HEK293 (cell line): ENCODE measurements around the gene TRIM5.

Experiments used
- CTCF ChIA-PET: fragments of 350-600 bp; formaldehyde crosslinking; extraction: SDS; loops from one replicate; lab custom pipeline; 2021; ENCODE audit warnings: antibody characterized with exemption; lab: Yijun Ruan, JAX
- POLR2A ChIA-PET: fragments of 300-600 bp; formaldehyde crosslinking; extraction: SDS; loops from one replicate; lab custom pipeline; 2020; ENCODE audit warnings: antibody characterized with exemption, inconsistent platforms; lab: Yijun Ruan, JAX
- H3K27ac ChIP-seq: fragments of 200-500 bp; sonication (Bioruptor generic); 2 replicates; pipeline ENCODE4 v1.5.1; 2014; ENCODE audit warnings: low read depth, low read length, control low read depth, inconsistent platforms; ENCODE audit errors: extremely low read depth
- H3K36me3 ChIP-seq, 2 experiments: fragments of 200-500 bp in 1 of 2; sonication (Bioruptor generic) in 1 of 2; 1 replicate in 1 of 2; 2 replicates in 1 of 2; pipeline ENCODE4 v1.5.1; 2014 to 2017; ENCODE audit warnings: inconsistent platforms in 2 of 2, low read length in 2 of 2; ENCODE audit not compliant: control insufficient read depth in 2 of 2, insufficient read depth in 1 of 2
- H3K4me1 ChIP-seq: fragments of 200-500 bp; sonication (Bioruptor generic); 2 replicates; pipeline ENCODE4 v1.5.1; 2014; ENCODE audit warnings: mild to moderate bottlenecking, low read length, inconsistent platforms; ENCODE audit not compliant: control insufficient read depth, insufficient read depth
- H3K4me3 ChIP-seq: 2 replicates; pipeline ENCODE4 v1.5.1; 2011; ENCODE audit warnings: low read depth, mild to moderate bottlenecking, control low read depth, low read length, moderate library complexity
- H3K9me3 ChIP-seq: fragments of 200-500 bp; sonication (Bioruptor generic); 2 replicates; pipeline ENCODE4 v1.5.1; 2014; ENCODE audit warnings: low read depth, low read length, inconsistent platforms; ENCODE audit not compliant: control insufficient read depth, insufficient read depth
- GFI1B ChIP-seq: fragments of 450-650 bp; formaldehyde crosslinking; IDR thresholded peaks from 2 replicates; pipeline ENCODE4 v1.5.1; 2016; ENCODE audit warnings: missing biosample characterization, missing genetic modification characterization
- GLIS2 ChIP-seq: fragments of 450-650 bp; formaldehyde crosslinking; IDR thresholded peaks from 2 replicates; pipeline ENCODE4 v1.5.1; 2016; ENCODE audit warnings: missing biosample characterization, missing genetic modification characterization
- IKZF3 ChIP-seq: fragments of 450-650 bp; IDR thresholded peaks from 2 replicates; pipeline ENCODE4 v1.5.0; 2018; ENCODE audit warnings: missing biosample characterization, mild to moderate bottlenecking, missing genetic modification characterization, moderate library complexity
- MYNN ChIP-seq: fragments of 450-650 bp; formaldehyde crosslinking; IDR thresholded peaks from 2 replicates; pipeline ENCODE4 v1.5.1; 2016; ENCODE audit warnings: missing biosample characterization, missing genetic modification characterization, borderline replicate concordance
- YY1 ChIP-seq: fragments of 450-650 bp; formaldehyde crosslinking; IDR thresholded peaks from 2 replicates; pipeline ENCODE4 v1.5.1; 2018; ENCODE audit warnings: missing biosample characterization, missing genetic modification characterization
- ZBTB20 ChIP-seq: fragments of 450-650 bp; formaldehyde crosslinking; IDR thresholded peaks from 2 replicates; pipeline ENCODE4 v1.5.1; 2016; ENCODE audit warnings: missing biosample characterization, missing genetic modification characterization
- ZFP37 ChIP-seq: fragments of 450-650 bp; formaldehyde crosslinking; IDR thresholded peaks from 2 replicates; pipeline ENCODE4 v1.5.1; 2016; ENCODE audit warnings: missing biosample characterization, missing genetic modification characterization
- ZIC2 ChIP-seq: fragments of 450-650 bp; formaldehyde crosslinking; IDR thresholded peaks from 2 replicates; pipeline ENCODE4 v1.5.1; 2016; ENCODE audit warnings: missing biosample characterization, missing genetic modification characterization
- ZNF10 ChIP-seq: fragments of 450-650 bp; formaldehyde crosslinking; IDR thresholded peaks from 2 replicates; pipeline ENCODE4 v1.5.1; 2017; ENCODE audit warnings: missing biosample characterization, missing genetic modification characterization
- ZNF169 ChIP-seq: fragments of 450-650 bp; formaldehyde crosslinking; IDR thresholded peaks from 2 replicates; pipeline ENCODE4 v1.5.1; 2016; ENCODE audit warnings: missing biosample characterization, missing genetic modification characterization
- ZNF175 ChIP-seq: fragments of 450-650 bp; formaldehyde crosslinking; IDR thresholded peaks from 2 replicates; pipeline ENCODE4 v1.5.1; 2016; ENCODE audit warnings: missing biosample characterization, missing genetic modification characterization
- ZNF274 ChIP-seq, 2 experiments: fragments of 200-500 bp in 1 of 2; fragments of 450-650 bp in 1 of 2; sonication (Bioruptor generic) in 1 of 2; formaldehyde crosslinking in 1 of 2; IDR thresholded peaks; 2 replicates each; pipeline versions ENCODE4 v1.5.1 to v1.6.1; 2014 to 2016; ENCODE audit warnings: borderline replicate concordance in 1 of 2, inconsistent platforms in 1 of 2, low read length in 1 of 2, missing biosample characterization in 1 of 2, missing genetic modification characterization in 1 of 2
- ZNF302 ChIP-seq: fragments of 450-650 bp; formaldehyde crosslinking; IDR thresholded peaks from 2 replicates; pipeline ENCODE4 v1.5.1; 2016; ENCODE audit warnings: missing biosample characterization, missing genetic modification characterization, low read depth
- ZNF311 ChIP-seq: fragments of 450-650 bp; formaldehyde crosslinking; IDR thresholded peaks from 2 replicates; pipeline ENCODE4 v1.5.1; 2017; ENCODE audit warnings: missing biosample characterization, missing genetic modification characterization, borderline replicate concordance
- ZNF341 ChIP-seq: fragments of 450-650 bp; formaldehyde crosslinking; IDR thresholded peaks from 2 replicates; pipeline ENCODE4; 2016; ENCODE audit warnings: low read depth, missing biosample characterization, missing genetic modification characterization
- ZNF37A ChIP-seq: fragments of 450-650 bp; IDR thresholded peaks from 2 replicates; pipeline ENCODE4 v1.5.1; 2018; ENCODE audit warnings: missing biosample characterization, missing genetic modification characterization
- ZNF394 ChIP-seq: fragments of 450-650 bp; formaldehyde crosslinking; IDR thresholded peaks from 2 replicates; pipeline ENCODE4 v1.5.1; 2016; ENCODE audit warnings: missing biosample characterization, missing genetic modification characterization, mild to moderate bottlenecking, moderate library complexity, borderline replicate concordance
- ZNF433 ChIP-seq: fragments of 450-650 bp; formaldehyde crosslinking; IDR thresholded peaks from 2 replicates; pipeline ENCODE4 v1.5.1; 2016; ENCODE audit warnings: missing biosample characterization, missing genetic modification characterization, low read depth
- ZNF529 ChIP-seq: fragments of 450-650 bp; formaldehyde crosslinking; IDR thresholded peaks from 2 replicates; pipeline ENCODE4 v1.5.1; 2017; ENCODE audit warnings: missing genetic modification characterization, missing biosample characterization; ENCODE audit not compliant: insufficient replicate concordance
- ZNF654 ChIP-seq: fragments of 450-650 bp; formaldehyde crosslinking; IDR thresholded peaks from 2 replicates; pipeline ENCODE4 v1.5.1; 2016; ENCODE audit warnings: low read depth, missing biosample characterization, missing genetic modification characterization
- ZNF791 ChIP-seq: fragments of 450-650 bp; formaldehyde crosslinking; IDR thresholded peaks from 2 replicates; pipeline ENCODE4 v1.5.1; 2016; ENCODE audit warnings: missing biosample characterization, missing genetic modification characterization
- ZSCAN23 ChIP-seq: fragments of 450-650 bp; formaldehyde crosslinking; IDR thresholded peaks from 2 replicates; pipeline ENCODE4 v1.5.1; 2016; ENCODE audit warnings: missing biosample characterization, missing genetic modification characterization
- ZSCAN30 ChIP-seq: fragments of 450-650 bp; IDR thresholded peaks from 2 replicates; pipeline ENCODE4 v1.5.1; 2018; ENCODE audit warnings: missing biosample characterization, mild to moderate bottlenecking, missing genetic modification characterization, moderate library complexity
- TF ChIP-seq, protein P1 (sequence below): fragments of 450-650 bp; formaldehyde crosslinking; IDR thresholded peaks from 2 replicates; pipeline ENCODE4 v1.5.1; 2016; ENCODE audit warnings: missing biosample characterization, missing genetic modification characterization
- TF ChIP-seq, protein P2 (sequence below): fragments of 450-650 bp; IDR thresholded peaks from 2 replicates; pipeline ENCODE4 v1.5.1; 2018; ENCODE audit warnings: missing biosample characterization, mild to moderate bottlenecking, missing genetic modification characterization
- TF ChIP-seq, protein P3 (sequence below): fragments of 450-650 bp; formaldehyde crosslinking; IDR thresholded peaks from 2 replicates; pipeline ENCODE4 v1.5.1; 2017; ENCODE audit warnings: missing biosample characterization, mild to moderate bottlenecking, missing genetic modification characterization, moderate library complexity
- TF ChIP-seq, protein P4 (sequence below): fragments of 450-650 bp; formaldehyde crosslinking; IDR thresholded peaks from 2 replicates; pipeline ENCODE4 v1.5.1; 2016; ENCODE audit warnings: missing biosample characterization, missing genetic modification characterization, borderline replicate concordance

TRIM5 gene

DNA sequence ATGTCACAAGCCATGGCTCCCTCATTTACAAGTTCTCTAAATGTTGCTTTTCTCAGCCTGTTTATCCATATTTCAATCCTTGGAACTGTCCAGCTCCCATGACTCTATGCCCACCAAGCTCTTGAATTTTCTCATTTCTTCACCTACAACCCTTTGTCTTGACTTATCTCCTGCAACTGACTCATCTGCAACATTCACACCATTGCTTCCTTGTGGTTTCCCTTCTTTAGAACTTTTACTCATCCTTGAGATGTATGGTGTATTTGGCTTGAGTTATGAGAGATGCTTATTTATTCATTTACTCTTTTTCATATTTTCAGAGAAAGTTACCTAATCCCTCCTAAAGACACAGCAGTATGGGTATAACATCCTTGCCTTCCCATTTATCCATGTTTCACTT lies 41.3 kb downstream of the TRIM5 start:
- no peaks in the 10 kb centered on the region for H3K36me3 ChIP-seq
- no peak overlapping the region for H3K27ac ChIP-seq
- H3K4me1 ChIP-seq, result no peaks in the 10 kb centered on the region
- ChIA-PET CTCF (no interaction called here), POLR2A (no interaction called here)
- TF ChIP-seq ZNF311 (tag by site-specific recombination) (no peak), ZNF394 (no peak), ZNF274 (IDR thresholded peaks at IDR 0.05; ENCODE audit: low read length) (no peak), ZNF274 (tag by site-specific recombination; IDR thresholded peaks at IDR 0.05; ENCODE audit: borderline replicate concordance) (no peak), ZNF175 (no peak), ZBTB20 (tag by site-specific recombination) (no peak), ZNF654 (tag by site-specific recombination) (no peak), GLIS2 (tag by site-specific recombination) (no peak), ZNF10 (no peak), ZNF169 (tag by site-specific recombination) (no peak), ZNF37A (tag by site-specific recombination) (no peak), ZNF791 (tag by site-specific recombination) (no peak), ZSCAN23 (no peak), ZNF433 (tag by site-specific recombination) (no peak), MYNN (tag by site-specific recombination) (no peak)
- TF ChIP-seq, protein P1, sequence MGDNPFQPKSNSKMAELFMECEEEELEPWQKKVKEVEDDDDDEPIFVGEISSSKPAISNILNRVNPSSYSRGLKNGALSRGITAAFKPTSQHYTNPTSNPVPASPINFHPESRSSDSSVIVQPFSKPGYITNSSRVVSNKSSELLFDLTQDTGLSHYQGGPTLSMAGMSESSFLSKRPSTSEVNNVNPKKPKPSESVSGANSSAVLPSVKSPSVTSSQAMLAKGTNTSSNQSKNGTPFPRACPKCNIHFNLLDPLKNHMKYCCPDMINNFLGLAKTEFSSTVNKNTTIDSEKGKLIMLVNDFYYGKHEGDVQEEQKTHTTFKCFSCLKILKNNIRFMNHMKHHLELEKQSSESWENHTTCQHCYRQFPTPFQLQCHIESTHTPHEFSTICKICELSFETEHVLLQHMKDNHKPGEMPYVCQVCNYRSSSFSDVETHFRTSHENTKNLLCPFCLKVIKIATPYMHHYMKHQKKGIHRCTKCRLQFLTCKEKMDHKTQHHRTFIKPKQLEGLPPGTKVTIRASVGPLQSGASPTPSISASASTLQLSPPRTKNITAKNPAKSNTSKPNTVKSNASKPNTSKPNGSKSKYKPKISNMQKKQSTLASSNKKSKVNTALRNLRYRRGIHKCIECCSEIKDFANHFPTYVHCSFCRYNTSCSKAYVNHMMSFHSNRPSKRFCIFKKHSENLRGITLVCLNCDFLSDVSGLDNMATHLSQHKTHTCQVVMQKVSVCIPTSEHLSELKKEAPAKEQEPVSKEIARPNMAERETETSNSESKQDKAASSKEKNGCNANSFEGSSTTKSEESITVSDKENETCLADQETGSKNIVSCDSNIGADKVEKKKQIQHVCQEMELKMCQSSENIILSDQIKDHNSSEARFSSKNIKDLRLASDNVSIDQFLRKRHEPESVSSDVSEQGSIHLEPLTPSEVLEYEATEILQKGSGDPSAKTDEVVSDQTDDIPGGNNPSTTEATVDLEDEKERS (tag by site-specific recombination), result no peak
- TF ChIP-seq, protein P2, sequence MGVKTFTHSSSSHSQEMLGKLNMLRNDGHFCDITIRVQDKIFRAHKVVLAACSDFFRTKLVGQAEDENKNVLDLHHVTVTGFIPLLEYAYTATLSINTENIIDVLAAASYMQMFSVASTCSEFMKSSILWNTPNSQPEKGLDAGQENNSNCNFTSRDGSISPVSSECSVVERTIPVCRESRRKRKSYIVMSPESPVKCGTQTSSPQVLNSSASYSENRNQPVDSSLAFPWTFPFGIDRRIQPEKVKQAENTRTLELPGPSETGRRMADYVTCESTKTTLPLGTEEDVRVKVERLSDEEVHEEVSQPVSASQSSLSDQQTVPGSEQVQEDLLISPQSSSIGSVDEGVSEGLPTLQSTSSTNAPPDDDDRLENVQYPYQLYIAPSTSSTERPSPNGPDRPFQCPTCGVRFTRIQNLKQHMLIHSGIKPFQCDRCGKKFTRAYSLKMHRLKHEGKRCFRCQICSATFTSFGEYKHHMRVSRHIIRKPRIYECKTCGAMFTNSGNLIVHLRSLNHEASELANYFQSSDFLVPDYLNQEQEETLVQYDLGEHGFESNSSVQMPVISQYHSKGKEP (tag by site-specific recombination), result no peak
- no peaks in the 10 kb centered on the region for H3K9me3 ChIP-seq
- H3K4me3 ChIP-seq, result no peak overlapping the region

DNA sequence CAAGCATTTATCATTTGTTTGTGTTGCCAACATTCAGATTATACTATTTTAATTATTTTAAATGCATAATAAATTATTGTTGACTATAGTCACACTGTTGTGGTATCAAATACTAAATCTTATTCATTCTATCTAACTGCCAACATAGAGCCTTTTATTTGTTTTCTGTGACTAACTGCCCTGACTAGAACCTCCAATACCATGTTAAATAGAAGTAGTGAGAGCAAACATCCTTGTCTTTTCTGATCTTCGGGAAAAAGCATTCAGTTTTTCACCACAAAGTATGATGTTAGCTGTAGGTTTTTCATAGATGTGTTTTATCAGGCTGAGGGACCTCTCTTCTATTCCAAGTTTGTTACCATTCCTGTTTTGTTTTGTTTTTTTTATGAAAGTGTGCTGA lies 44.9 kb downstream of the TRIM5 start:
- Histone ChIP-seq H3K27ac (no peak overlapping the region), H3K36me3 (no peaks in the 10 kb centered on the region), H3K9me3 (no peaks in the 10 kb centered on the region)
- TF ChIP-seq ZNF175 (no peak), ZFP37 (no peak), YY1 (tag by site-specific recombination) (no peak), GFI1B (tag by site-specific recombination) (no peak), ZNF341 (tag by site-specific recombination) (no peak), ZSCAN30 (tag by site-specific recombination) (no peak), ZNF302 (tag by site-specific recombination) (no peak), IKZF3 (tag by site-specific recombination) (no peak), ZNF529 (tag by site-specific recombination) (no peak), ZIC2 (tag by site-specific recombination) (no peak)
- TF ChIP-seq, protein P3, sequence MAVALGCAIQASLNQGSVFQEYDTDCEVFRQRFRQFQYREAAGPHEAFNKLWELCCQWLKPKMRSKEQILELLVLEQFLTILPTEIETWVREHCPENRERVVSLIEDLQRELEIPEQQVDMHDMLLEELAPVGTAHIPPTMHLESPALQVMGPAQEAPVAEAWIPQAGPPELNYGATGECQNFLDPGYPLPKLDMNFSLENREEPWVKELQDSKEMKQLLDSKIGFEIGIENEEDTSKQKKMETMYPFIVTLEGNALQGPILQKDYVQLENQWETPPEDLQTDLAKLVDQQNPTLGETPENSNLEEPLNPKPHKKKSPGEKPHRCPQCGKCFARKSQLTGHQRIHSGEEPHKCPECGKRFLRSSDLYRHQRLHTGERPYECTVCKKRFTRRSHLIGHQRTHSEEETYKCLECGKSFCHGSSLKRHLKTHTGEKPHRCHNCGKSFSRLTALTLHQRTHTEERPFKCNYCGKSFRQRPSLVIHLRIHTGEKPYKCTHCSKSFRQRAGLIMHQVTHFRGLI (tag by site-specific recombination), result no peak
- TF ChIP-seq, protein P4, sequence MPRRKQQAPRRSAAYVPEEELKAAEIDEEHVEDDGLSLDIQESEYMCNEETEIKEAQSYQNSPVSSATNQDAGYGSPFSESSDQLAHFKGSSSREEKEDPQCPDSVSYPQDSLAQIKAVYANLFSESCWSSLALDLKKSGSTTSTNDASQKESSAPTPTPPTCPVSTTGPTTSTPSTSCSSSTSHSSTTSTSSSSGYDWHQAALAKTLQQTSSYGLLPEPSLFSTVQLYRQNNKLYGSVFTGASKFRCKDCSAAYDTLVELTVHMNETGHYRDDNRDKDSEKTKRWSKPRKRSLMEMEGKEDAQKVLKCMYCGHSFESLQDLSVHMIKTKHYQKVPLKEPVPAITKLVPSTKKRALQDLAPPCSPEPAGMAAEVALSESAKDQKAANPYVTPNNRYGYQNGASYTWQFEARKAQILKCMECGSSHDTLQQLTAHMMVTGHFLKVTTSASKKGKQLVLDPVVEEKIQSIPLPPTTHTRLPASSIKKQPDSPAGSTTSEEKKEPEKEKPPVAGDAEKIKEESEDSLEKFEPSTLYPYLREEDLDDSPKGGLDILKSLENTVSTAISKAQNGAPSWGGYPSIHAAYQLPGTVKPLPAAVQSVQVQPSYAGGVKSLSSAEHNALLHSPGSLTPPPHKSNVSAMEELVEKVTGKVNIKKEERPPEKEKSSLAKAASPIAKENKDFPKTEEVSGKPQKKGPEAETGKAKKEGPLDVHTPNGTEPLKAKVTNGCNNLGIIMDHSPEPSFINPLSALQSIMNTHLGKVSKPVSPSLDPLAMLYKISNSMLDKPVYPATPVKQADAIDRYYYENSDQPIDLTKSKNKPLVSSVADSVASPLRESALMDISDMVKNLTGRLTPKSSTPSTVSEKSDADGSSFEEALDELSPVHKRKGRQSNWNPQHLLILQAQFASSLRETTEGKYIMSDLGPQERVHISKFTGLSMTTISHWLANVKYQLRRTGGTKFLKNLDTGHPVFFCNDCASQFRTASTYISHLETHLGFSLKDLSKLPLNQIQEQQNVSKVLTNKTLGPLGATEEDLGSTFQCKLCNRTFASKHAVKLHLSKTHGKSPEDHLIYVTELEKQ (tag by site-specific recombination), result no peak

More for the DNA sequence above, 44.9 kb downstream of the TRIM5 start:
- no peak overlapping the region for H3K4me3 ChIP-seq
- CTCF ChIA-PET, result no interaction called here
- H3K4me1 ChIP-seq, result no peaks in the 10 kb centered on the region
- POLR2A ChIA-PET, result no interaction called here
